OCI-LY1 (cell line): ENCODE data around the gene TMEM132A.

Experiments used
- CTCF ChIP-seq: fragments of 200-600 bp; sonication (generic), shearing (Covaris generic); IDR thresholded peaks from 2 replicates; pipeline ENCODE4 v1.5.1; 2017; ENCODE audit warnings: mild to moderate bottlenecking, antibody characterized with exemption, low read length, moderate library complexity, mixed read lengths
- EZH2 ChIP-seq: fragments of 200-600 bp; sonication (generic), shearing (Covaris generic); IDR thresholded peaks from 2 replicates; pipeline ENCODE4 v1.8.0; 2017; ENCODE audit warnings: borderline replicate concordance, mixed run types, mild to moderate bottlenecking, antibody characterized with exemption, low read length, moderate library complexity, mixed read lengths

- TF ChIP-seq CTCF (no peak), EZH2 (no peak)
Measured at GRCh38 chr11:60916669-60917206, 7.5 kb upstream of the TMEM132A start.
